Adrenal gland (tissue), 5 donors: ENCODE results near the gene CNNM2.

ENCODE experiments used
- CTCF ChIP-seq, 6 experiments: fragments of 450-650 bp in 4 of 6; fragments of 200-600 bp in 2 of 6; sonication (generic) in 1 of 6; IDR thresholded peaks; 1 replicate in 5 of 6; 2 replicates in 1 of 6; pipeline versions ENCODE4 v1.5.1 to v1.8.0; 2016 to 2021; ENCODE audit warnings: antibody characterized with exemption in 6 of 6, mild to moderate bottlenecking in 2 of 6, moderate library complexity in 1 of 6
- POLR2A ChIP-seq, 2 donors: fragments of 450-650 bp; IDR thresholded peaks; one replicate each; pipeline ENCODE4 v1.6.1; 2017; ENCODE audit warnings: antibody characterized with exemption in 2 of 2, mild to moderate bottlenecking in 2 of 2, moderate library complexity in 1 of 2
- donor health status: DM: no; HTN: no; CAD: no.

DNA sequence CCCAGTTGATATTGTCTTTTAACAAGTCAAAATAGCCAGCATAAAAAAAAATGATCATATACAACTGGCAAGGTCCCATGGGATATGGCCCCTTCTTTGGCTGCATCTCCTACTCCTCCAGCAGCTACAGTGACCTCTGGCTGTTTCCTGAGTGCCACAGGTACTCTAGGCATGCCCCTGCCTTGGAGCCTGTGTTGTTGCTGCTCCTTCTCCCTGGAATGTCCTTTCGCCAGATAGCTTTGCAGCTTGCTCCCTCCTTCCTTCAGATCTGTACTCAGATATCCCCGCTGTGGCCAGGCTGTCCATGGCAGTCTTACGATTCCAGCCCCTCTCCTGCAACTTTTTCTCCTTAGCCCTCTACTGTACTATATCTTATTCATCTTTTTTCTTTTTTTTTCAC lies 23.3 kb downstream of the CNNM2 start:
- TF ChIP-seq CTCF (IDR thresholded peaks at IDR 0.05) (no peak), POLR2A (IDR thresholded peaks at IDR 0.05) (no peak)
